Endothelial cell (in vitro differentiated cells): ENCODE data around the gene ZNF791. TPM values are rescaled to one million over a fixed set of nuclear protein-coding genes. Genes with fewer than 3 reads are reported as not detected.
A peak's percentile ranks its signal among the peaks of the same experiment; 100 is the strongest.

Source experiments
- DNase-seq: peaks from one replicate; pipeline ENCODE4 v3.0.0; 2021; ENCODE audit warnings: low spot score
- H3K27ac Mint-ChIP-seq: one replicate; pipeline ENCODE4 v1.8.0; 2021; ENCODE audit warnings: mixed read lengths, inconsistent platforms; ENCODE audit not compliant: unreplicated experiment
- H3K27me3 Mint-ChIP-seq: one replicate; pipeline ENCODE4 v1.8.0; 2021; ENCODE audit warnings: mild to moderate bottlenecking, moderate library complexity, mixed read lengths, inconsistent platforms; ENCODE audit not compliant: unreplicated experiment
- H3K36me3 Mint-ChIP-seq: one replicate; pipeline ENCODE4 v1.8.0; 2021; ENCODE audit warnings: mild to moderate bottlenecking, low read depth, mixed read lengths, inconsistent platforms; ENCODE audit not compliant: unreplicated experiment
- H3K4me1 Mint-ChIP-seq: one replicate; pipeline ENCODE4 v1.8.0; 2021; ENCODE audit warnings: mild to moderate bottlenecking, mixed read lengths, inconsistent platforms; ENCODE audit not compliant: unreplicated experiment
- H3K4me3 Mint-ChIP-seq: one replicate; pipeline ENCODE4 v1.8.0; 2021; ENCODE audit warnings: mild to moderate bottlenecking, mixed read lengths, inconsistent platforms; ENCODE audit not compliant: unreplicated experiment
- H3K9me3 Mint-ChIP-seq: one replicate; pipeline ENCODE4 v1.8.0; 2021; ENCODE audit warnings: mixed read lengths, inconsistent platforms; ENCODE audit not compliant: unreplicated experiment
- CTCF ChIP-seq: fragments of 200-600 bp; sonication (generic); IDR thresholded peaks from one replicate; pipeline ENCODE4 v1.5.0; 2021; ENCODE audit warnings: antibody characterized with exemption; ENCODE audit not compliant: unreplicated experiment
- total RNA-seq: library from RNA; stranded (reverse); fragmentation: NEBNext Ultra II Directional; extraction: Animal tissue kit (Norgen Biotek cat#: 25700); gene quantifications from one replicate; pipeline ENCODE4 v1.2.1, GENCODE V29; 2021; ENCODE audit not compliant: unreplicated experiment

The ZNF791 gene
- total RNA-seq, 1 donor from 2014 or later = 29.3 TPM

- Mint-ChIP-seq H3K36me3 (peaks cover 54% of the 10 kb centered on the region), H3K4me1 (no peaks in the 10 kb centered on the region), H3K27ac (no peak overlapping the region), H3K4me3 (peak overlapping the region; percentile 90), H3K27me3 (no peaks in the 10 kb centered on the region), H3K9me3 (peaks cover 17% of the 10 kb centered on the region)
- no peak for TF ChIP-seq CTCF
- no peak for DNase-seq
These were observed 18.5 kb downstream of the ZNF791 start for GRCh38 chr19:12629215-12629614.

GRCh38 chr19:12636631-12637030, 25.9 kb downstream of the ZNF791 start:
- Mint-ChIP-seq H3K27me3 (peaks cover 9% of the 10 kb centered on the region), H3K4me3 (no peak overlapping the region), H3K27ac (no peak overlapping the region), H3K36me3 (no peaks in the 10 kb centered on the region), H3K4me1 (peaks cover 12% of the 10 kb centered on the region), H3K9me3 (no peaks in the 10 kb centered on the region)
- no peak for DNase-seq
- TF ChIP-seq CTCF = no peak

GRCh38 chr19:12638611-12639182, 28.0 kb downstream of the ZNF791 start:
- Mint-ChIP-seq H3K4me3 (no peak overlapping the region), H3K27ac (no peak overlapping the region), H3K27me3 (peaks cover 11% of the 10 kb centered on the region), H3K36me3 (no peaks in the 10 kb centered on the region), H3K9me3 (no peaks in the 10 kb centered on the region), H3K4me1 (peaks cover 12% of the 10 kb centered on the region)
- no peak for DNase-seq
- TF ChIP-seq CTCF = no peak

- peak overlapping the region; percentile 84 for H3K4me3 Mint-ChIP-seq
- H3K27ac Mint-ChIP-seq = peak overlapping the region; percentile 36
- H3K36me3 Mint-ChIP-seq = no peaks in the 10 kb centered on the region
- H3K27me3 Mint-ChIP-seq = peaks cover 12% of the 10 kb centered on the region
- peak; percentile 86 for DNase-seq
- TF ChIP-seq CTCF = peak; percentile 67
- no peaks in the 10 kb centered on the region for H3K9me3 Mint-ChIP-seq
- peaks cover 12% of the 10 kb centered on the region for H3K4me1 Mint-ChIP-seq
These were observed 29.3 kb downstream of the ZNF791 start for GRCh38 chr19:12639901-12640613.

- Mint-ChIP-seq H3K4me3 (no peak overlapping the region), H3K9me3 (no peaks in the 10 kb centered on the region), H3K36me3 (no peaks in the 10 kb centered on the region), H3K4me1 (peaks cover 12% of the 10 kb centered on the region), H3K27me3 (peaks cover 17% of the 10 kb centered on the region), H3K27ac (no peak overlapping the region)
- no peak for TF ChIP-seq CTCF
- no peak for DNase-seq
These were observed 30.7 kb downstream of the ZNF791 start for GRCh38 chr19:12641456-12641855.
